ENCODE data around the gene EFCAB12.

GRCh38 chr3:129403450-129403849 lies 25.0 kb downstream of the EFCAB12 start:
- TF ChIP-seq YY1 (IDR thresholded peaks at IDR 0.05; ENCODE audit: low read depth) (no peak), RAD21 (IDR thresholded peaks at IDR 0.05; ENCODE audit: low read depth) (no peak), ZBTB7A (IDR thresholded peaks at IDR 0.05; ENCODE audit: low read depth) (no peak), TCF12 (IDR thresholded peaks at IDR 0.05; ENCODE audit: low read depth) (no peak)
